Measurements from ENCODE around the gene CDH20. TPM values are rescaled to one million over a fixed set of nuclear protein-coding genes. Genes with fewer than 3 reads are reported as not detected.
A peak's percentile ranks its signal among the peaks of the same experiment; 100 is the strongest.

The CDH20 gene
- polyA plus RNA-seq, 1 donor (not counting 4 experiments of a cell fraction or from before 2014, with no cell fraction given): not detected

DNA sequence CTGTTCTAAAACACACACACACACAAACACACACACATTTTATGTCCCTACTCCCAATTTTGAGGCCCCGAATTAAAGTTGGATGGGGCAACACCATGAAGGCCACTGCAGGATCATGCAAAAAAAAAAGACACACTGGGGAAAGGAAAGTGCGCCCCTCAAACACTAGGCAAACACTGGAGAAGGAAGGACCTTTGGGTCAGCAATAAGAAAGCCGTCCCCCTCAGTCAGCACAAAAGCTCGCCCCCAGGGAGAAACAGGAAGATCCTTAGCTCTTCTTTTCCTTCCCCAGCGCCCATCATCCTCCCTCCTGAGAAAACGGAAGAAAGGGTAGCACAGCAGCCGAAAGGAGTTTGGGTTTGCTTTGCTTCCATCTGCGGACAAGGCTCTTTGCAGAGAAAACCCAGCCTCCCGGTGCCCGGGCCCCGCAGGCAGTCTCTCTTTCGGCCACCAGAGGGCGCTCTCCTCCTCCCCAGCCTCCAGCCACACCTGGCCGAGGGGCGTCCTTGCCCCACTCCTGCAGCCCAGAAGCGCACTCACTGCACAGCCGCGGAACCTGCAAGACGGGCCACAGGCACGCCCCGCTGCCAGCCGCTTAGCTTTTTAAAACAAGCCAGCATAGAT, 248.5 kb downstream of the CDH20 start:
- peak overlapping the region; percentile 72 for H2AFZ ChIP-seq (ENCODE audit: control insufficient read depth, low read length)
- no peak for TF ChIP-seq EZH2 (IDR thresholded peaks at IDR 0.05; ENCODE audit: low read length)
- TF ChIP-seq, protein P1, sequence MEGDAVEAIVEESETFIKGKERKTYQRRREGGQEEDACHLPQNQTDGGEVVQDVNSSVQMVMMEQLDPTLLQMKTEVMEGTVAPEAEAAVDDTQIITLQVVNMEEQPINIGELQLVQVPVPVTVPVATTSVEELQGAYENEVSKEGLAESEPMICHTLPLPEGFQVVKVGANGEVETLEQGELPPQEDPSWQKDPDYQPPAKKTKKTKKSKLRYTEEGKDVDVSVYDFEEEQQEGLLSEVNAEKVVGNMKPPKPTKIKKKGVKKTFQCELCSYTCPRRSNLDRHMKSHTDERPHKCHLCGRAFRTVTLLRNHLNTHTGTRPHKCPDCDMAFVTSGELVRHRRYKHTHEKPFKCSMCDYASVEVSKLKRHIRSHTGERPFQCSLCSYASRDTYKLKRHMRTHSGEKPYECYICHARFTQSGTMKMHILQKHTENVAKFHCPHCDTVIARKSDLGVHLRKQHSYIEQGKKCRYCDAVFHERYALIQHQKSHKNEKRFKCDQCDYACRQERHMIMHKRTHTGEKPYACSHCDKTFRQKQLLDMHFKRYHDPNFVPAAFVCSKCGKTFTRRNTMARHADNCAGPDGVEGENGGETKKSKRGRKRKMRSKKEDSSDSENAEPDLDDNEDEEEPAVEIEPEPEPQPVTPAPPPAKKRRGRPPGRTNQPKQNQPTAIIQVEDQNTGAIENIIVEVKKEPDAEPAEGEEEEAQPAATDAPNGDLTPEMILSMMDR (optimal IDR thresholded peaks at IDR 0.05 in 1 of 3, IDR thresholded peaks at IDR 0.05 in 1 of 3, conservative IDR thresholded peaks at IDR 0.05 in 1 of 3; ENCODE audit: extremely low read depth in 1 of 3, insufficient read depth in 2 of 3, low read length in 3 of 3): peak; percentile 85 to 99 (median 92)
- no peaks in the 10 kb centered on the region for H3K9me3 ChIP-seq (ENCODE audit: control insufficient read depth, low read depth, low read length)
- H3K36me3 ChIP-seq (ENCODE audit: control insufficient read depth in 2 of 2, extremely low read depth in 1 of 2, insufficient read depth in 2 of 2, low read length in 2 of 2): peaks cover 4 to 9% of the 10 kb centered on the region in 2 experiments
- FAIRE-seq (peak; percentile 23), DNase-seq (ENCODE audit: low read depth, low spot score) (no peak)
- dilution Hi-C loops (cut with MboI; ENCODE audit: extremely low pct_ligation_motif_present, low sequenced_read_pairs): no loop called here
- peak overlapping the region; percentile 86 for H3K4me2 ChIP-seq (ENCODE audit: control insufficient read depth, extremely low read depth, insufficient read depth, low read depth, low read length)
- peak overlapping the region; percentile 31 for H3K9ac ChIP-seq (ENCODE audit: control insufficient read depth, extremely low read depth, insufficient read depth, low read length)
- no peak overlapping the region for H3K27ac ChIP-seq (ENCODE audit: control insufficient read depth, insufficient read depth, low read length)
- H3K27me3 ChIP-seq (ENCODE audit: control insufficient read depth, extremely low read depth, insufficient read depth, low read length): no peaks in the 10 kb centered on the region
- H3K9me1 ChIP-seq (ENCODE audit: control insufficient read depth, extremely low read depth, insufficient read depth, low read length): no peaks in the 10 kb centered on the region
- no peaks in the 10 kb centered on the region for H3K79me2 ChIP-seq (ENCODE audit: control insufficient read depth, insufficient read depth, low read length)
- H4K20me1 ChIP-seq (ENCODE audit: control insufficient read depth, extremely low read depth, insufficient read depth, low read length): no peaks in the 10 kb centered on the region
- peak overlapping the region in 2 of 3 experiments; percentile 50 to 62 for H3K4me3 ChIP-seq (ENCODE audit: control insufficient read depth in 2 of 3, extremely low read depth in 1 of 3, insufficient read depth in 2 of 3, low read depth in 1 of 3, low read length in 3 of 3)
- H3K4me1 ChIP-seq (ENCODE audit: control insufficient read depth, extremely low read depth, insufficient read depth, low read length): peaks cover 9% of the 10 kb centered on the region

DNA sequence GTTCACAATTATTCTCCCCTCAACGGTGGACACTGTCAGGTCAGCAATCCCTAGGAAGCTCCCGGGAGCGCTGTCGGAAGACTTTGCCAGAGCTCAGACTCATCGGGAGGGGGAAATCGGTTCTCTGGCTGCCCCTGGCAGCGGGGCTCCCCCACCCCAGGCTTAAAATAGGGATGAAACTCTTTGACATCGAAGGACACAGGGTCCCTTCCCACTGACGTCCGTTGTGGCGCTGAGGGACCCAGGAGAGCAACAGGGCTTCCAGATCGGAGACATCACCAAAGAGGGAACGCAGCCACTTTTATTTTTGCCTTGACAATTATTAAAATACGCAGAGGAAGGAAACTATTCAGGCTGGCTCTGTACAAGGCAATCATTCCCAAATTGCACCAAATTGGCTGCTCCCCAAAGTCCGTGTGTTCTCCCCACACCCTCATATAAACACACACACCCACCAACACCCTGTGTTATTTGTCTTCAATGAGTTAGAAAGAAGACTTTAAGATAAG, 249.0 kb downstream of the CDH20 start:
- Histone ChIP-seq H3K9me3 (ENCODE audit: control insufficient read depth, low read depth, low read length) (no peaks in the 10 kb centered on the region), H3K4me2 (ENCODE audit: control insufficient read depth, extremely low read depth, insufficient read depth, low read depth, low read length) (peak overlapping the region; percentile 86), H3K4me3 (ENCODE audit: control insufficient read depth in 2 of 3, extremely low read depth in 1 of 3, insufficient read depth in 2 of 3, low read depth in 1 of 3, low read length in 3 of 3) (peak overlapping the region in 2 of 3 experiments; percentile 50 to 62), H3K27ac (ENCODE audit: control insufficient read depth, insufficient read depth, low read length) (no peak overlapping the region), H3K79me2 (ENCODE audit: control insufficient read depth, insufficient read depth, low read length) (no peaks in the 10 kb centered on the region), H2AFZ (ENCODE audit: control insufficient read depth, low read length) (peak overlapping the region; percentile 72), H3K36me3 (ENCODE audit: control insufficient read depth in 2 of 2, extremely low read depth in 1 of 2, insufficient read depth in 2 of 2, low read length in 2 of 2) (peaks cover 0 to 7% of the 10 kb centered on the region in 2 experiments), H3K4me1 (ENCODE audit: control insufficient read depth, extremely low read depth, insufficient read depth, low read length) (peaks cover 9% of the 10 kb centered on the region), H3K9me1 (ENCODE audit: control insufficient read depth, extremely low read depth, insufficient read depth, low read length) (no peaks in the 10 kb centered on the region), H3K9ac (ENCODE audit: control insufficient read depth, extremely low read depth, insufficient read depth, low read length) (peak overlapping the region; percentile 31), H3K27me3 (ENCODE audit: control insufficient read depth, extremely low read depth, insufficient read depth, low read length) (no peaks in the 10 kb centered on the region), H4K20me1 (ENCODE audit: control insufficient read depth, extremely low read depth, insufficient read depth, low read length) (no peaks in the 10 kb centered on the region)
- TF ChIP-seq, protein P1 (optimal IDR thresholded peaks at IDR 0.05 in 1 of 3, IDR thresholded peaks at IDR 0.05 in 1 of 3, conservative IDR thresholded peaks at IDR 0.05 in 1 of 3; ENCODE audit: extremely low read depth in 1 of 3, insufficient read depth in 2 of 3, low read length in 3 of 3): peak in 1 of 3 experiments; percentile 1
- TF ChIP-seq EZH2 (IDR thresholded peaks at IDR 0.05; ENCODE audit: low read length): no peak
- dilution Hi-C loops (cut with MboI; ENCODE audit: extremely low pct_ligation_motif_present, low sequenced_read_pairs): no loop called here
- FAIRE-seq (peak; percentile 59), DNase-seq (ENCODE audit: low read depth, low spot score) (no peak)
